K562 (cell line): ENCODE results near the gene TLE3. TPM values are rescaled to one million over a fixed set of nuclear protein-coding genes. Genes with fewer than 3 reads are reported as not detected.

Source experiments
- ATAC-seq: fragments of 200-7000 bp; cut with Tn5 transposase; 3 replicates; pipeline ENCODE4 v1.9.1; 2020; ENCODE audit warnings: moderate library complexity
- BruUV-seq: library from RNA; stranded (reverse); fragments of 400-500 nt; replicated peaks from 2 replicates; lab custom pipeline; 2021; lab: Mats Ljungman, UMichigan
- CTCF ChIA-PET: fragments of 300-600 bp; formaldehyde crosslinking; extraction: SDS; loops from one replicate; lab custom pipeline; 2021; ENCODE audit warnings: low intra/inter-chr PET ratio; lab: Yijun Ruan, JAX
- POLR2A ChIA-PET: fragments of 300-600, 350-650 bp; sonication (Branson Sonifier 250); formaldehyde crosslinking; extraction: SDS; loops from one replicate; lab custom pipeline; 2021; ENCODE audit warnings: antibody characterized with exemption, inconsistent platforms; lab: Yijun Ruan, JAX
- DNase-seq, 4 experiments: peaks; one replicate each; pipeline versions ENCODE4 v3.0.0 to v3.0.0-alpha.2; 2011 to 2018; ENCODE audit warnings: low spot score in 3 of 4, mixed read lengths in 3 of 4; ENCODE audit errors: extremely low read depth in 1 of 4
- FAIRE-seq: peaks from 2 replicates; lab custom pipeline; 2011; peaks lifted over from hg19 to GRCh38; lab: Jason Lieb, UNC
- H2AFZ ChIP-seq: 2 replicates; pipeline ENCODE4 v1.6.0; 2011; ENCODE audit warnings: low read depth, low read length, control low read depth, inconsistent platforms
- H3K27ac ChIP-seq: fragments of 200-600 bp; 3 replicates; pipeline ENCODE4 v1.8.0; 2011; ENCODE audit warnings: low read depth, mild to moderate bottlenecking, control low read depth, inconsistent platforms, low read length, moderate library complexity, mixed read lengths; ENCODE audit errors: extremely low read depth
- H3K27me3 ChIP-seq, 2 experiments: fragments of 300-600 bp in 1 of 2; 2 replicates in 1 of 2; 3 replicates in 1 of 2; pipeline versions ENCODE4 v1.6.0 to v1.8.0; 2011; ENCODE audit warnings: inconsistent platforms in 2 of 2, low read length in 2 of 2, mild to moderate bottlenecking in 1 of 2, mixed read lengths in 1 of 2, moderate library complexity in 1 of 2; ENCODE audit not compliant: control insufficient read depth in 2 of 2, insufficient read depth in 2 of 2
- H3K36me3 ChIP-seq: fragments of 300-600 bp; 3 replicates; pipeline ENCODE4 v1.8.0; 2011; ENCODE audit warnings: mild to moderate bottlenecking, low read length, inconsistent platforms; ENCODE audit not compliant: control insufficient read depth, insufficient read depth
- H3K4me1 ChIP-seq, 2 experiments: fragments of 200-600 bp in 1 of 2; replicated peaks in 1 of 2; 2 replicates in 1 of 2; 3 replicates in 1 of 2; pipeline versions ENCODE4 v1.5.1 to v1.8.0; 2011; ENCODE audit warnings: inconsistent platforms in 2 of 2, low read length in 2 of 2, mild to moderate bottlenecking in 1 of 2, mixed read lengths in 1 of 2, moderate library complexity in 1 of 2; ENCODE audit not compliant: control insufficient read depth in 2 of 2, insufficient read depth in 2 of 2
- H3K4me2 ChIP-seq: 2 replicates; pipeline ENCODE4 v1.6.1; 2011; ENCODE audit warnings: low read length, control low read depth, inconsistent platforms, mixed read lengths; ENCODE audit not compliant: insufficient read depth
- H3K4me3 ChIP-seq: fragments of 200-600 bp; sonication (generic), shearing (Covaris generic); 2 replicates; pipeline ENCODE4 v1.5.1; 2016; ENCODE audit warnings: control low read depth, inconsistent platforms
- H3K79me2 ChIP-seq: fragments of 200-600 bp; 3 replicates; pipeline ENCODE4 v1.8.0; 2011; ENCODE audit warnings: low read length, inconsistent platforms; ENCODE audit not compliant: control insufficient read depth, insufficient read depth
- H3K9ac ChIP-seq, 2 experiments: 2 replicates each; pipeline versions ENCODE4 v1.6.0 to v1.6.1; 2011; ENCODE audit warnings: low read depth in 2 of 2, low read length in 2 of 2, control low read depth in 1 of 2, inconsistent platforms in 1 of 2, mild to moderate bottlenecking in 1 of 2, mixed read lengths in 1 of 2; ENCODE audit not compliant: insufficient read depth in 1 of 2
- H3K9me1 ChIP-seq: one replicate; pipeline ENCODE4 v1.6.0; 2011; ENCODE audit warnings: inconsistent platforms, mild to moderate bottlenecking, low read length, moderate library complexity; ENCODE audit not compliant: control insufficient read depth, insufficient read depth
- H3K9me3 ChIP-seq: replicated peaks from 2 replicates; pipeline ENCODE4 v1.5.1; 2011; ENCODE audit warnings: low read depth, low read length, inconsistent platforms; ENCODE audit not compliant: control insufficient read depth, insufficient read depth
- H4K20me1 ChIP-seq: replicated peaks from 2 replicates; pipeline ENCODE4 v1.6.1; 2011; ENCODE audit warnings: low read length, inconsistent platforms, mixed read lengths; ENCODE audit not compliant: control insufficient read depth, insufficient read depth
- COPS2 ChIP-seq: fragments of 450-650 bp; conservative IDR thresholded peaks from 2 replicates; pipeline ENCODE4 v1.6.1; 2016; ENCODE audit warnings: mild to moderate bottlenecking, moderate library complexity
- PRMT5 ChIP-seq: sonication (generic); formaldehyde crosslinking; IDR thresholded peaks from 2 replicates; pipeline ENCODE4 v1.5.0; 2020; ENCODE audit warnings: missing genetic modification reagents
- TAF1 ChIP-seq: IDR thresholded peaks from 2 replicates; pipeline ENCODE4 v1.6.1; 2011; ENCODE audit warnings: mild to moderate bottlenecking, low read length, moderate library complexity; ENCODE audit not compliant: insufficient read depth, control insufficient read depth, severe bottlenecking; ENCODE audit errors: extremely low read depth
- ZBTB8A ChIP-seq: fragments of 450-650 bp; IDR thresholded peaks from 2 replicates; pipeline ENCODE4 v1.6.1; 2018; ENCODE audit warnings: mild to moderate bottlenecking, moderate library complexity; ENCODE audit not compliant: partially characterized antibody
- WGBS: fragments of 100-300 bp; shearing (Covaris generic); methylation state at CpG from one replicate; pipeline ENCODE4 v1.1.6; 2016; ENCODE audit warnings: low coverage, mixed read lengths; ENCODE audit not compliant: insufficient coverage; ENCODE audit errors: missing lambda C conversion rate; 5-methylcytosine and 5-hydroxymethylcytosine counted together
- in situ Hi-C: fragments of 300-500 bp; cut with MboI; formaldehyde crosslinking; loops from 4 replicates; pipeline ENCODE4 v1.15.0; 2018; ENCODE audit warnings: inconsistent platforms, mixed read lengths
- intact Hi-C: fragments of 100-400 bp; cut with micrococcal nuclease; formaldehyde crosslinking; loops from 2 replicates; pipeline ENCODE4 v1.14.2; 2022
- polyA plus RNA-seq, 8 experiments: library from polyadenylated mRNA; depleted of rRNA in 4 of 8; stranded (reverse) in 5 of 8; unstranded in 3 of 8; fragments of >200 nt; fragmentation: Nextera tagmentation in 2 of 8; fragmentation: Illumina TruSeq in 1 of 8; extraction: Ambion mirVana in 2 of 8; extraction: Trizol in 1 of 8; gene quantifications; 2 replicates each; pipeline versions ENCODE4 v1.2.1 to v1.2.3, GENCODE V29; 2011 to 2014; ENCODE audit warnings: inconsistent platforms in 1 of 8, missing spikeins in 1 of 8
- total RNA-seq, 7 experiments: library from RNA; depleted of rRNA in 6 of 7; stranded (reverse); fragments of >200 nt in 6 of 7; fragmentation: Illumina TruSeq in 2 of 7; extraction: Trizol in 2 of 7; gene quantifications; 2 replicates each; pipeline versions ENCODE4 v1.2.1 to v1.2.3, GENCODE V29; 2011 to 2021; ENCODE audit warnings: low replicate concordance in 1 of 7
- TF ChIP-seq, protein P1 (sequence below): fragments of 250-450 bp; sonication (Bioruptor Pico); IDR thresholded peaks from 2 replicates; pipeline ENCODE4 v1.4.0; 2020; ENCODE audit warnings: mild to moderate bottlenecking, moderate library complexity, borderline replicate concordance
- TF ChIP-seq, protein P2 (sequence below): sonication (generic); formaldehyde crosslinking; IDR thresholded peaks from 2 replicates; pipeline ENCODE4 v1.5.0; 2020; ENCODE audit warnings: missing genetic modification reagents
- TF ChIP-seq, protein P3 (sequence below): fragments of 450-650 bp; IDR thresholded peaks from 2 replicates; pipeline ENCODE4 v1.6.1; 2014; ENCODE audit warnings: low read depth, mild to moderate bottlenecking, moderate library complexity, borderline replicate concordance
- TF ChIP-seq, protein P4 (sequence below): fragments of 450-650 bp; formaldehyde crosslinking; IDR thresholded peaks from 2 replicates; pipeline ENCODE4 v1.4.0; 2020; ENCODE audit warnings: mild to moderate bottlenecking, moderate library complexity
- TF ChIP-seq, protein P5 (sequence below): fragments of 450-650 bp; formaldehyde crosslinking; IDR thresholded peaks from 2 replicates; pipeline ENCODE4 v1.4.0; 2020; ENCODE audit warnings: mild to moderate bottlenecking, moderate library complexity

The TLE3 gene
- total and polyA plus RNA-seq, 9 of the 15 experiments (the other 6 are each of a cell fraction or from before 2014, with no cell fraction given) = 1.5 to 84.2 (median 14.1) TPM

DNA sequence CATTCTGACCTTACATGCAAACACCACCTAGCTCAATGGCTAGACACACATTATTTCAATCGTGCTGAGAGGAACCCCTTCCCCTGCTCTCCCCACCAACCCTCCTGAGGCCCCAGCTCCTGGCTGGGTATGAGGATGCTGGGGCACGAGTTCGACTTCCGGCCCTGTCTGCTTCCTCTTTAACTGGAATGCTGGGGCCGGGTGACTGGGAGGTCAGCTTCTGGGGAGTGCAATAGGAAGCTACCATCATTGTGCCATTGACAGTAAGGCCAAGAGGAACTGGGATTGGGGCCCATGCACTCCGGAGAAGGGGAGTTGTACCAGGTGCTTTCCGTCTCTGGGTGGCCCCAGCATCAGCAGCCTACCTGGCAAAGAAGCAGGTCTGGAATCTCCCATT, 15.6 kb upstream of the TLE3 start:
- Histone ChIP-seq H2AFZ (no peak overlapping the region), H3K36me3 (no peaks in the 10 kb centered on the region), H3K27me3 (peaks cover 8 to 10% of the 10 kb centered on the region in 2 experiments; a peak in 3 of 5 replicates), H4K20me1 (no peaks in the 10 kb centered on the region), H3K9me1 (no peaks in the 10 kb centered on the region), H3K4me3 (no peak overlapping the region), H3K27ac (no peak overlapping the region), H3K79me2 (no peaks in the 10 kb centered on the region), H3K4me1 (peaks cover 9 to 11% of the 10 kb centered on the region in 2 experiments), H3K9ac (no peak overlapping the region), H3K4me2 (no peak overlapping the region), H3K9me3 (no peaks in the 10 kb centered on the region)
- in situ Hi-C loops = no loop called here
- FAIRE-seq = no peak
- no peak for DNase-seq
- ChIA-PET POLR2A (interaction anchor here (0.6 to 5.4 kb wide), 2 partner anchors 13 to 1640 kb away, joined by 3 to 30 read pairs; no protein-coding TSS in a partner anchor), CTCF (no interaction called here)
- intact Hi-C loops = no loop called here
- no TSS peak for BruUV-seq
- 59% methylated on average over 7 of the region's 7 CpGs for WGBS
- no peak for ATAC-seq
- TF ChIP-seq, protein P1, sequence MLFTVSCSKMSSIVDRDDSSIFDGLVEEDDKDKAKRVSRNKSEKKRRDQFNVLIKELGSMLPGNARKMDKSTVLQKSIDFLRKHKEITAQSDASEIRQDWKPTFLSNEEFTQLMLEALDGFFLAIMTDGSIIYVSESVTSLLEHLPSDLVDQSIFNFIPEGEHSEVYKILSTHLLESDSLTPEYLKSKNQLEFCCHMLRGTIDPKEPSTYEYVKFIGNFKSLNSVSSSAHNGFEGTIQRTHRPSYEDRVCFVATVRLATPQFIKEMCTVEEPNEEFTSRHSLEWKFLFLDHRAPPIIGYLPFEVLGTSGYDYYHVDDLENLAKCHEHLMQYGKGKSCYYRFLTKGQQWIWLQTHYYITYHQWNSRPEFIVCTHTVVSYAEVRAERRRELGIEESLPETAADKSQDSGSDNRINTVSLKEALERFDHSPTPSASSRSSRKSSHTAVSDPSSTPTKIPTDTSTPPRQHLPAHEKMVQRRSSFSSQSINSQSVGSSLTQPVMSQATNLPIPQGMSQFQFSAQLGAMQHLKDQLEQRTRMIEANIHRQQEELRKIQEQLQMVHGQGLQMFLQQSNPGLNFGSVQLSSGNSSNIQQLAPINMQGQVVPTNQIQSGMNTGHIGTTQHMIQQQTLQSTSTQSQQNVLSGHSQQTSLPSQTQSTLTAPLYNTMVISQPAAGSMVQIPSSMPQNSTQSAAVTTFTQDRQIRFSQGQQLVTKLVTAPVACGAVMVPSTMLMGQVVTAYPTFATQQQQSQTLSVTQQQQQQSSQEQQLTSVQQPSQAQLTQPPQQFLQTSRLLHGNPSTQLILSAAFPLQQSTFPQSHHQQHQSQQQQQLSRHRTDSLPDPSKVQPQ = no peak
- TF ChIP-seq, protein P2, sequence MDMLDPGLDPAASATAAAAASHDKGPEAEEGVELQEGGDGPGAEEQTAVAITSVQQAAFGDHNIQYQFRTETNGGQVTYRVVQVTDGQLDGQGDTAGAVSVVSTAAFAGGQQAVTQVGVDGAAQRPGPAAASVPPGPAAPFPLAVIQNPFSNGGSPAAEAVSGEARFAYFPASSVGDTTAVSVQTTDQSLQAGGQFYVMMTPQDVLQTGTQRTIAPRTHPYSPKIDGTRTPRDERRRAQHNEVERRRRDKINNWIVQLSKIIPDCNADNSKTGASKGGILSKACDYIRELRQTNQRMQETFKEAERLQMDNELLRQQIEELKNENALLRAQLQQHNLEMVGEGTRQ (CRISPR knock-in tag) = no peak
- TF ChIP-seq TAF1 (no peak), COPS2 (no peak), ZBTB8A (no peak), PRMT5 (CRISPR knock-in tag) (no peak)
- TF ChIP-seq, protein P3, sequence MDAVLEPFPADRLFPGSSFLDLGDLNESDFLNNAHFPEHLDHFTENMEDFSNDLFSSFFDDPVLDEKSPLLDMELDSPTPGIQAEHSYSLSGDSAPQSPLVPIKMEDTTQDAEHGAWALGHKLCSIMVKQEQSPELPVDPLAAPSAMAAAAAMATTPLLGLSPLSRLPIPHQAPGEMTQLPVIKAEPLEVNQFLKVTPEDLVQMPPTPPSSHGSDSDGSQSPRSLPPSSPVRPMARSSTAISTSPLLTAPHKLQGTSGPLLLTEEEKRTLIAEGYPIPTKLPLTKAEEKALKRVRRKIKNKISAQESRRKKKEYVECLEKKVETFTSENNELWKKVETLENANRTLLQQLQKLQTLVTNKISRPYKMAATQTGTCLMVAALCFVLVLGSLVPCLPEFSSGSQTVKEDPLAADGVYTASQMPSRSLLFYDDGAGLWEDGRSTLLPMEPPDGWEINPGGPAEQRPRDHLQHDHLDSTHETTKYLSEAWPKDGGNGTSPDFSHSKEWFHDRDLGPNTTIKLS = no peak
- TF ChIP-seq, protein P4, sequence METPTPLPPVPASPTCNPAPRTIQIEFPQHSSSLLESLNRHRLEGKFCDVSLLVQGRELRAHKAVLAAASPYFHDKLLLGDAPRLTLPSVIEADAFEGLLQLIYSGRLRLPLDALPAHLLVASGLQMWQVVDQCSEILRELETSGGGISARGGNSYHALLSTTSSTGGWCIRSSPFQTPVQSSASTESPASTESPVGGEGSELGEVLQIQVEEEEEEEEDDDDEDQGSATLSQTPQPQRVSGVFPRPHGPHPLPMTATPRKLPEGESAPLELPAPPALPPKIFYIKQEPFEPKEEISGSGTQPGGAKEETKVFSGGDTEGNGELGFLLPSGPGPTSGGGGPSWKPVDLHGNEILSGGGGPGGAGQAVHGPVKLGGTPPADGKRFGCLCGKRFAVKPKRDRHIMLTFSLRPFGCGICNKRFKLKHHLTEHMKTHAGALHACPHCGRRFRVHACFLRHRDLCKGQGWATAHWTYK (CRISPR knock-in tag) = no peak
- TF ChIP-seq, protein P5, sequence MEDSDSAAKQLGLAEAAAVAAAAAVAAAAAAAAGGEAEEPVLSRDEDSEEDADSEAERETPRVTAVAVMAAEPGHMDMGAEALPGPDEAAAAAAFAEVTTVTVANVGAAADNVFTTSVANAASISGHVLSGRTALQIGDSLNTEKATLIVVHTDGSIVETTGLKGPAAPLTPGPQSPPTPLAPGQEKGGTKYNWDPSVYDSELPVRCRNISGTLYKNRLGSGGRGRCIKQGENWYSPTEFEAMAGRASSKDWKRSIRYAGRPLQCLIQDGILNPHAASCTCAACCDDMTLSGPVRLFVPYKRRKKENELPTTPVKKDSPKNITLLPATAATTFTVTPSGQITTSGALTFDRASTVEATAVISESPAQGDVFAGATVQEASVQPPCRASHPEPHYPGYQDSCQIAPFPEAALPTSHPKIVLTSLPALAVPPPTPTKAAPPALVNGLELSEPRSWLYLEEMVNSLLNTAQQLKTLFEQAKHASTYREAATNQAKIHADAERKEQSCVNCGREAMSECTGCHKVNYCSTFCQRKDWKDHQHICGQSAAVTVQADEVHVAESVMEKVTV (CRISPR knock-in tag) = no peak
